IPS-15b (cell line): ENCODE measurements around the gene TMEM45A.

Experiments
- H3K27me3 ChIP-seq: one replicate; pipeline ENCODE4 v1.6.1; 2013; ENCODE audit warnings: low read length; ENCODE audit not compliant: control insufficient read depth, insufficient read depth
- H3K36me3 ChIP-seq: one replicate; pipeline ENCODE4 v1.6.1; 2013; ENCODE audit warnings: low read length; ENCODE audit not compliant: control insufficient read depth, insufficient read depth
- H3K4me1 ChIP-seq: one replicate; pipeline ENCODE4 v1.6.1; 2013; ENCODE audit warnings: mild to moderate bottlenecking, low read length; ENCODE audit not compliant: control insufficient read depth, insufficient read depth
- H3K4me3 ChIP-seq: one replicate; pipeline ENCODE4 v1.5.1; 2013; ENCODE audit warnings: low read depth, low read length
- H3K9ac ChIP-seq: one replicate; pipeline ENCODE4 v1.6.1; 2013; ENCODE audit warnings: low read depth, mild to moderate bottlenecking, low read length
- H3K9me3 ChIP-seq: one replicate; pipeline ENCODE4 v1.6.1; 2013; ENCODE audit warnings: mild to moderate bottlenecking, low read length; ENCODE audit not compliant: control insufficient read depth, insufficient read depth

TMEM45A gene

DNA sequence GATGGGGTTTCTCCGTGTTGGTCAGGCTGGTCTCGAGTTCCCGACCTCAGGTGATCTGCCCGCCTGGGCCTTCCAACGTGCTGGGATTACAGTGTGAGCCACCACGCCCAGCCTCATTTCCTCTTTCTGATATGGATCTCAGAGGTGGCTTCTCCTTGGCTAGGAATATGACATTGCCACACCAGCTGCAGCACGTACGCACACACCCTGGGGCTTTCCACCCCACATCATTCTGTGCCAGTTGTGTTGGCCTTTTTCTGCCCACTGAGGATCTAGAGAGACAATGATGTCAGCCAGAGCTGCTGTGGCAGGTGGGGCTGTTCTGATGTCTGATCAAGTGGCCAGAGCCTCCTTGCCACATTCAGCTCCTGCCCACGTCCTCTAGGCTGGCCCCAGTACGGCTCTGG lies 29.0 kb downstream of the TMEM45A start:
- H3K4me1 ChIP-seq, result no peaks in the 10 kb centered on the region
- no peaks in the 10 kb centered on the region for H3K9me3 ChIP-seq
- H3K9ac ChIP-seq, result no peak overlapping the region
- peaks cover 2% of the 10 kb centered on the region for H3K36me3 ChIP-seq
- H3K4me3 ChIP-seq, result no peak overlapping the region
- no peaks in the 10 kb centered on the region for H3K27me3 ChIP-seq

DNA sequence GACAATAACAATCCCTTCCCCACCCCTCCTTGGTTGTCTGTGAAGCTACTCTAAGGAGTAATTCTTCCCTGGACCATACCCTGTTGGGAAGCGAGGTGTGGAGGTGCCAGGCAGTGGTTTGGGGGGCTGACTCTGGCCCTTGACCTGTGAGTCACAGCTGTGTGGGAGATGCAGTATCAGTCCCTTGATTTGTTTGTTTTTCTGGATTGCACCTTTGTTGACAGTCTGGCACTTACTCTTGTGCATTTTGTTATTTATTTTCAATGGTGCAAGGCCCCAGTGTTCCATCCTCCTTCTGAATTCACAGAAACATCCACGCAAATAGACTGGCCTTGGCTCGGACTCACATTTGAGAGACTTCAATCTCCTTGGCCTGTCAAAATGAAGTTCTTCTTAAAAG lies 29.7 kb downstream of the TMEM45A start:
- no peak overlapping the region for H3K4me3 ChIP-seq
- H3K36me3 ChIP-seq, result peaks cover 2% of the 10 kb centered on the region
- no peak overlapping the region for H3K9ac ChIP-seq
- no peaks in the 10 kb centered on the region for H3K4me1 ChIP-seq
- no peaks in the 10 kb centered on the region for H3K27me3 ChIP-seq
- H3K9me3 ChIP-seq, result no peaks in the 10 kb centered on the region

DNA sequence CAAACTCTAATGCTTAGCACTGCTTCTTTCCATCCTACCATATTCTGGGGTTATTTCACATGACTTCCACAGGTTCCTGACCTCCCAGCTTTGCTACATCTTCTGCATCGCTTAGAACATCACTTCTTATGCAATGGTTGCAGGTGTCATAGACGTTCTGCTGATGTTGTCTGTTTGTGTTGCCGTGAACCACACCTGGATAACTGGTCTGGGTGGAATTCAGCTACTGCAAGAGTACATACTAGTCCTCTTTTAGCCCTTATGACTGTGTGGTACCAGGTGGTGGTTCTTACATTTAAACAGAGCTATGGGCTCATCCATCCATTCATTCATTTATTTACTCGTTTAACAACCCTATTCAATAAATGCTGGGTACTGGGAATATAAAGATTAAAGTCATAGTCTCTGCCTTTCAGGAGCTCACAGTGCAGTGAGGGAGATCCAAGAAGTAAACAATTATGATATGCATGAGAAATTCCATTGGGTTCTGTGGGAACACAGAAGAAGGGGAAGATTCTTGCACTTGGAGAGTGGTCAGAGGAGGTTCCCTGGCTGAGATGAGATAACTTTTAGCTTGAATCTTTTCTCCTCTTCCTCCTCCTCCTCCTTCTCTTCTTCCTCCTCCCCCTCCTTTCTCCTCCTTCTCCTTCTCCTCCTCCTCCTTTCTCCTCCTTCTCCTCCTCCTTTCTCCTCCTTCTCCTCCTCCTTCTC lies 30.8 kb downstream of the TMEM45A start:
- no peaks in the 10 kb centered on the region for H3K27me3 ChIP-seq
- no peaks in the 10 kb centered on the region for H3K4me1 ChIP-seq

DNA sequence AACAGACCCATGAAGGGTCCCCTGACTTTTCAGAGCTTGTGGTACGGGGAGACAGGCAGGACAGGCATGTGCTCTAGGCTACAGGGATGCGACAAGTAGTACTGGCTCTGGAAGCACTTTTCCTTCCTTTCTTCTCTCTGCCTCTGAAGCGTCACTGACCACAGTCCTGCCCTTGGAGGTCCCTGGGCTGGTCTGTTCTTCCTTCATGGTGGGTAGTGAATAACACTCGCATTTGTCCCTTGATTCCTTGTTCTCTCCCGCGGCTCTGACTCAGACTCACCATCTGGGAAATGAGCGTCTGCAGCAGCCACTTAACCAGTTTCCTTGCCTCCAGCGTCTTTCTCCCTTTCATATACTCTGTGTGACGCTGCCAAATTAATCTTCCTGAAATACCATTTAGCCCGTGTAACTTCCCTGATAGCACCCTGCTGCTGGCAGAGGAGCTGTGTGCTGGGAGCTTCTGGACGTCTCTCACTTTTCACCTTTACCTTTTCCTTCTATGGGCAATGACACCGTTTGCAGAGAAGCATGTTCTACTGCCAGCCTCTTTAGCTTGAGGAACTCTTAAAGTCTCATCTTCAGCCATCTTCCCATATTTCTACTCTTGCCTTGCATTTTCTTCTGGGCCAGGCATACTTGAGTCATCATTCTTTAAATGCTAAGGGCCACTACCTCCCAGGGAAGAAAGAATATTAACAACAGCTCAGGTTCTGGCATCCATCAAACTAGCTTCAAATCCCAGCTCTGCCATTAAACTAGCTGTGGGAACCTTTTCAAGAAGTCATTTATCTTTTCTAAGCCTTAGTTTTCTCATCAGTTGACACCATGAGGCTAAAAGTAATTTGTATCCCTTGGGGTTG lies 33.6 kb downstream of the TMEM45A start:
- no peak overlapping the region for H3K4me3 ChIP-seq

More for the DNA sequence above, 30.8 kb downstream of the TMEM45A start:
- Histone ChIP-seq H3K4me3 (no peak overlapping the region), H3K36me3 (peaks cover 2% of the 10 kb centered on the region), H3K9me3 (no peaks in the 10 kb centered on the region), H3K9ac (no peak overlapping the region)

DNA sequence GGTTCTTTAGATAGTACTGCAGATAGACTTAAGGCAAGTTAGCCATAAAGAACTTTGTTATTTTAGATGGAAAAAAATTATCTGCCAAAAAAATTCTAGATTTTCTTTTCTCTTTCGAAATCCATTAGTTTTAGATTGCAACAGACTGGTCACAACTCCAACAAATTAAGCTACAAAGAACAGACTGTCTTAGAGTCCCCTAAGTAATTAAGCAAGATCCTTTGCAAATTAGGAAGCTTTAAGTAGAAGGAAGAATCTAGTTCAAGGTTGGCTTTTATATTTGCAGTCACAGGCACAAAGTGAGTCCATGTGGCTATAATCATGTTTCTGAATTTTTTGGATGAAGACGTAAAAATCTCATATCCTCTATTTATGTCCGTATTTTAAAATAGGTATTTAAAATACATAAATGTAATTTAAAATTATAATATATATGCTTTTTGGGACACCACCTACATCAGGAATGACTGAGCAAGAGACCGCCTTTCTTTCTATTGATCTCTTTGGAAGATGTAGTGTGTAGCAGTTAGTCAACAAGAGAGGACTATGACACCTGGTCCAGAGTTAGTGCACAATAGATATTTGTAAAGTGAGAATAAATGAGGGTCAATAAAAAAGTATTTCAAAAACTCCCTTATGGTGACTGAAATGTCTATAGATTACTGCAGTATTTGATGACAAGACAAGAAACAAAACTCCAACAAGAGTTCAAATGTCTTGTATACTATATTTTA lies 34.4 kb downstream of the TMEM45A start:
- Histone ChIP-seq H3K9ac (no peak overlapping the region), H3K36me3 (no peaks in the 10 kb centered on the region), H3K4me3 (no peak overlapping the region), H3K27me3 (no peaks in the 10 kb centered on the region), H3K9me3 (no peaks in the 10 kb centered on the region), H3K4me1 (no peaks in the 10 kb centered on the region)

More for the DNA sequence above, 33.6 kb downstream of the TMEM45A start:
- Histone ChIP-seq H3K36me3 (no peaks in the 10 kb centered on the region), H3K27me3 (no peaks in the 10 kb centered on the region), H3K9me3 (no peaks in the 10 kb centered on the region), H3K9ac (no peak overlapping the region), H3K4me1 (no peaks in the 10 kb centered on the region)

DNA sequence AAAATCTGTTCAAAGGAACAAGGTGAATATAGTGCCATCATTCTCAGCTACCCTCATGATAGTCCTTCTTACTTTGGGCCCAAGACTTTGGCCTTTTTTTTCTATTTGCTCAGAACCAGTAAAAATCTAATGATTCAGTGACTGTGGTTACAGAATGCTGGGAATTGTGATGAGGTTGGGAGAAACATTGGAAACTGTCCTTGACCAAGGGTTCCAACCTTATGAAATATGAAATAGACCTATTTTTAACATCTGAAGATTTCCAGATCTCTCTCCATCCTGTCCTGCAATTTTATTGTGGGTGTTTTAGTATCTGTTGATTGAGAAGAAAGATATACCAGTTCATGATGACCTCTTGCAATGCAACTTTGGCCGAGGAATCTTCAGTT lies 34.9 kb downstream of the TMEM45A start:
- Histone ChIP-seq H3K9ac (no peak overlapping the region), H3K9me3 (no peaks in the 10 kb centered on the region), H3K36me3 (no peaks in the 10 kb centered on the region), H3K27me3 (no peaks in the 10 kb centered on the region), H3K4me3 (no peak overlapping the region), H3K4me1 (no peaks in the 10 kb centered on the region)

DNA sequence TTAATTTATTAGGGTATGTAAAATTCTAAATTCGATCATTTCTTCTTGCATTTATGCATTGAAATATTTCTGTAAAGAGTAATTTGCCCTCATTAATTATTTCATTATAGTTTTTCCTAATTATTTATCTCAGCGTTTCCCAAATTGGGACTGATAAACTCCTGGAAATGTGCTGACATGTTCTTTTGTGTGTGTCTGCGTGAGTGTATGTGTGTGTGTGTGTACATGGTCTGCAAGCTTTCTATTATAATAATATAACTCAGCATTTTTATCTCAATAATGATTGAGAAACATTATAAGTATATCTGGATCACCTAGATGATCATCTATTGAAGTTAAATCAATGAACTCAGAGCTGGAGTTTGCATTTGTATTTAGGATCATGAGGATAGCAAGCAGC lies 38.7 kb downstream of the TMEM45A start:
- no peak overlapping the region for H3K4me3 ChIP-seq
- no peak overlapping the region for H3K9ac ChIP-seq
- no peaks in the 10 kb centered on the region for H3K36me3 ChIP-seq
- no peaks in the 10 kb centered on the region for H3K4me1 ChIP-seq
- no peaks in the 10 kb centered on the region for H3K9me3 ChIP-seq
- H3K27me3 ChIP-seq, result no peaks in the 10 kb centered on the region

DNA sequence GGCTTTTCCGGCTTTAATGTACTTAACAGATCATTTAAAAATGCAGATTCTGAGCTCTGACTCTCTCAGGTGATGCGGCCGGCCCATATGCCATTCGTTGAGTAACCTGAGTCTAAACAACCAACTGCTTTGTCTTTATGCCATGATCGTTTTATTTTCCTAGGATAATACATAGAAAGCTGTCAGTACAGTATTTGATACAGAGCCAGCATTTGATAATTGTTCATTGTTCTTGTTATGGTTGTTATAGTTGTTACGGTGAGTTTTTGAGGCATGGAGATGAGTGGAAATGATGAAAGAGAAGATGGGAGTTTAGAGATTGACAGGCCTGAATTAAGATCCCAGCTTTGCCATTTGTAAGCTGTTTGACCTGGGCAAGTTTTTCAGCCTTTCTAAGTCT lies 40.0 kb downstream of the TMEM45A start:
- no peaks in the 10 kb centered on the region for H3K36me3 ChIP-seq

DNA sequence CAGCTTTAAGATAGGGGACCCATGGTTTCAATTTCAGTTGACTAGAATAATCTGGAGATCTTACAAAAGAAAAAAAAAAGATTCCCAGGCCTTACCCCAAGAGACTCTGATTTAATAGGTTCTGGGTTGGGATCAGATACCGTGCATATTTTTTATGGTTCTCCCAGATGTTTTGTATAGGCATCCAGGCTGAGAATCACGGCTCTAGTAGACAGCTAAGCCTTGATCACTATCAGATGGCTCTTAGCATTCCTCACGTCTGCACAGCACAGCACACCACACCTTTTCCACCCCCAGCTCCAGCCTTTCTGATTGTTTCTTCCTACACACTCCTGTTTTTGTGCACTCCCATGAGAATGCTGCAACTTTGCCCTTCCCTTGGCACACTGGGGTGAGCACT lies 40.8 kb downstream of the TMEM45A start:
- no peaks in the 10 kb centered on the region for H3K27me3 ChIP-seq
- H3K4me1 ChIP-seq, result no peaks in the 10 kb centered on the region
- no peaks in the 10 kb centered on the region for H3K9me3 ChIP-seq
- H3K9ac ChIP-seq, result no peak overlapping the region
- H3K4me3 ChIP-seq, result no peak overlapping the region
- no peaks in the 10 kb centered on the region for H3K36me3 ChIP-seq

More for the DNA sequence above, 40.0 kb downstream of the TMEM45A start:
- H3K4me1 ChIP-seq, result no peaks in the 10 kb centered on the region
- H3K9me3 ChIP-seq, result no peaks in the 10 kb centered on the region
- H3K9ac ChIP-seq, result no peak overlapping the region
- no peak overlapping the region for H3K4me3 ChIP-seq
- H3K27me3 ChIP-seq, result no peaks in the 10 kb centered on the region

DNA sequence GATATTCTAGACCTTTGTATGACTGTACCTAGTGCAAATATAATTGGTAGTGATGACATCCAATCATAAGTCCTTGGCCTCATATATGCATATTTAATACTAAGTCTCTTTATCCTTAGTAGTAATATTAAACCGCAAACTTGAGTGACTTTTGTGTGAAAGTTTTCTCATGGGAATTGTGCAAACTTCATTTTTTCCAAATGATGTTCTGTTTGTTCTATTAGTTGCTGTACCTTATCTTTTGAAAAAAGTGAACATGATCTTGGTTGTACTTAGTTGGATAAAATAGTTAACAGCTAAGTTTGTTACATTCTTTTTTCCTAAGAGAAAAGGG lies 43.2 kb downstream of the TMEM45A start:
- no peak overlapping the region for H3K4me3 ChIP-seq
- no peak overlapping the region for H3K9ac ChIP-seq
- no peaks in the 10 kb centered on the region for H3K4me1 ChIP-seq
- no peaks in the 10 kb centered on the region for H3K36me3 ChIP-seq
- no peaks in the 10 kb centered on the region for H3K9me3 ChIP-seq
- no peaks in the 10 kb centered on the region for H3K27me3 ChIP-seq

DNA sequence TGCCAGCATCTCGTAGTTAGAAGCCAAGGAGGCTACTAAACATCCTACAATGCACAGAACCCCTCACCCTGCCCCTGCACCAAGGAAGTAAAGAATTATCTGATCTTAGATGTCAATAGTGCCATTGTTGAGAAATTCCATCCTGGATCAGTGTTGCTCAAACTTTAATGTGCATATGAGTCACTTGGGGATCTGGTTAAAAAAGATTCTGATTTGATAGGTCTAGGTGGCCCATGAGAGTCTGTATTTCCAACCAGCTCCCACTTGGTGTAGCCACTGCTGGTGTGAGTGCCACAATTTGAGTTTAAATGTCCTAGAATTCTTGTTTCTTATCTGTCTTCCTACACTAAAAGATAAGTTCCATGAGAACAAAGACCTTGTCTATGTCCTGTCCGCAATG lies 43.7 kb downstream of the TMEM45A start:
- Histone ChIP-seq H3K9ac (no peak overlapping the region), H3K9me3 (no peaks in the 10 kb centered on the region), H3K4me1 (no peaks in the 10 kb centered on the region), H3K27me3 (no peaks in the 10 kb centered on the region), H3K4me3 (no peak overlapping the region), H3K36me3 (no peaks in the 10 kb centered on the region)
